IPS-15b (cell line): ENCODE measurements around the gene SLC26A9.

Experiments used
- H3K27me3 ChIP-seq: one replicate; pipeline ENCODE4 v1.6.1; 2013; ENCODE audit warnings: low read length; ENCODE audit not compliant: control insufficient read depth, insufficient read depth
- H3K36me3 ChIP-seq: one replicate; pipeline ENCODE4 v1.6.1; 2013; ENCODE audit warnings: low read length; ENCODE audit not compliant: control insufficient read depth, insufficient read depth
- H3K4me1 ChIP-seq: one replicate; pipeline ENCODE4 v1.6.1; 2013; ENCODE audit warnings: mild to moderate bottlenecking, low read length; ENCODE audit not compliant: control insufficient read depth, insufficient read depth
- H3K4me3 ChIP-seq: one replicate; pipeline ENCODE4 v1.5.1; 2013; ENCODE audit warnings: low read depth, low read length
- H3K9ac ChIP-seq: one replicate; pipeline ENCODE4 v1.6.1; 2013; ENCODE audit warnings: low read depth, mild to moderate bottlenecking, low read length
- H3K9me3 ChIP-seq: one replicate; pipeline ENCODE4 v1.6.1; 2013; ENCODE audit warnings: mild to moderate bottlenecking, low read length; ENCODE audit not compliant: control insufficient read depth, insufficient read depth

SLC26A9 gene

DNA sequence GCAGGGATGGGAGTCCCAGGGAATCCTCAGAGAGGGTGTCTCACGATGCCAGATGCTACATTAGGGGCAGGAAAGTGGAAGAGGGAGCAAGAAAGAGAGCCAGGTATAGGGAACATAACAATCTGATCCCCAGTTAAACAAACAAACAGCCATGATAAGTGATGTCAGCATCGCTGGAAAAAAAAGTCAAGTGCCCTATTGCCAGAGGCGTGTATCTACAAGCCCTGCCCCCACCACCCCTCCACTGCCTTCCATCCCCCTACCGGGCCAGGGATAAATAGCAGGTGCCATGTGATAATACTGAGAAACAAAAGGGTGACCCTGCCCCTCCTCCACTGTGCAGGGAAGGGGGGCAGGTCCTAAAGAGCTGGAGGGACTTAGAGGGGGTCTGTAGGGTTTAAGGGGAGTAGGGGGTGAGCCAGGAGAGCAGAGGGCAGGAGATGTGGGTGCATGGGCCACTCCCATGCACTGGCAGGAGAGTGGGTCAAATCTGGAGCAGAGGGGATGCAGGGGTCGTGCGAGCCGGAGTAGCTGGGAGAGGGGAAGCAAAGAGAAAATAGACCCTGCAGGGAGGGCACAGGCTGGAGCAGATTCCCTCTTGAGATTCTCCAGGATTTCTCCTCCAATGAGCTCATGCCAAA is 3.4 kb downstream of the SLC26A9 start:
- H3K36me3 ChIP-seq: no peaks in the 10 kb centered on the region
- peaks cover 9% of the 10 kb centered on the region for H3K27me3 ChIP-seq
- H3K4me3 ChIP-seq: no peak overlapping the region
- no peak overlapping the region for H3K9ac ChIP-seq
- H3K4me1 ChIP-seq: peaks cover 26% of the 10 kb centered on the region
- H3K9me3 ChIP-seq: no peaks in the 10 kb centered on the region

- no peak overlapping the region for H3K4me3 ChIP-seq
- H3K9me3 ChIP-seq: no peaks in the 10 kb centered on the region
- H3K9ac ChIP-seq: no peak overlapping the region
- H3K36me3 ChIP-seq: no peaks in the 10 kb centered on the region
- H3K4me1 ChIP-seq: peaks cover 27% of the 10 kb centered on the region
- peaks cover 9% of the 10 kb centered on the region for H3K27me3 ChIP-seq
These were observed 4.6 kb downstream of the SLC26A9 start for GRCh38 chr1:205938682-205939081.

DNA sequence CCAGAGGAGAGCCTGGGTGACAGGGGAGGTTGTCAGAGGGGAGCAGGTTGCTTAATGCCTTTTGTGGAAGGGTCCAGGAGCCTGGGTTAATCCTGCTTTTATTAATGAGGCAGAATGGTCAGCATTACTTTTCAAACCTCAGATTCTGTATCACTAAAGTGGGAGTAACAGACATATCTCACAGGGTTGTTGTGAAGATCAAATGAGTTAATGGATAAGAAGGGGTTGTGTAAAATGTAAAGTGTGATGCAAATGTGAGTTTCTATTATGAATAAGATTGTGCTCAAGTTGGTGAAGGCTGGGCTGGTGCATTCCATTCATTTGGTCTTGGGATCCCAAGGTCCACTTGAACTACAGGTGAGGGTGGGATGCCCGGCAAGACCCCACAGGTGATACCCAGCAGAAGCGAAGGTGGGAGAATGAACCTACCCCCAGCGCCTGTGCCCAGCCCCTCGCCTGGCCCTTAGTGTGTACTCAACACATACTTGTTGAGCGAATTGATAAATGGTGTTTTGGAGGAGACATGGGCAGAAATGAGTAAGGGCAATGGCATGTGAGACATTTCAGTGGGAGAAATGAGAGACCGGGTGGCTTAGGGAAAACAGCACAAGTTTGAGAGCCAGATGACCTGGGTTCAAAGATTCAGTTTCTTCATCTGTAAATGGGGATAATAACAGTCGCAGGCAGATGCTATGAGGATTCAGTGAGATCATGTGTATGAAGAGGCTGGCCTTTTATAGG is 6.2 kb downstream of the SLC26A9 start:
- peaks cover 27% of the 10 kb centered on the region for H3K4me1 ChIP-seq
- no peaks in the 10 kb centered on the region for H3K9me3 ChIP-seq
- peaks cover 9% of the 10 kb centered on the region for H3K27me3 ChIP-seq
- no peak overlapping the region for H3K9ac ChIP-seq
- H3K36me3 ChIP-seq: no peaks in the 10 kb centered on the region
- H3K4me3 ChIP-seq: no peak overlapping the region

DNA sequence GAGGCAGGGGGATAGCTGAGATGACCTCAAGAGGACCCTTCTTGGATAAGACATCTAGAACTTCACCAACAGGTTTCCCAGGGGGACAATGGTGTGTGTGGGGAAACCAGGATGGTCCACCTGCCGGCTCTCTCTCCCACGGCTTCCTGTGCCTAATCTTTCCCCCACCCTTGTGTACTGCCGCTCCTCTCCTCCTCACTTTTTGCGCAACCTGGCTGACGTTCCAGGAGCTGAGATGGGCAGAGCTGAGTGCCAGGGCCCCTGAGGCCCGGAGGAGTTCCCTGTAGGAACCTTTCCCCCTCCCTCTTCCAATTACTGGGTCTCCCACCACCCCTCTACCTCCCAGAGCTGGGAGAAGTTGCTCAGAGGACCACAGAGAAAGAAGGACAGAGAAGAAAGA is 6.9 kb downstream of the SLC26A9 start:
- no peak overlapping the region for H3K4me3 ChIP-seq
- no peaks in the 10 kb centered on the region for H3K36me3 ChIP-seq
- H3K9ac ChIP-seq: no peak overlapping the region
- peaks cover 9% of the 10 kb centered on the region for H3K27me3 ChIP-seq
- H3K4me1 ChIP-seq: peaks cover 27% of the 10 kb centered on the region
- no peaks in the 10 kb centered on the region for H3K9me3 ChIP-seq

DNA sequence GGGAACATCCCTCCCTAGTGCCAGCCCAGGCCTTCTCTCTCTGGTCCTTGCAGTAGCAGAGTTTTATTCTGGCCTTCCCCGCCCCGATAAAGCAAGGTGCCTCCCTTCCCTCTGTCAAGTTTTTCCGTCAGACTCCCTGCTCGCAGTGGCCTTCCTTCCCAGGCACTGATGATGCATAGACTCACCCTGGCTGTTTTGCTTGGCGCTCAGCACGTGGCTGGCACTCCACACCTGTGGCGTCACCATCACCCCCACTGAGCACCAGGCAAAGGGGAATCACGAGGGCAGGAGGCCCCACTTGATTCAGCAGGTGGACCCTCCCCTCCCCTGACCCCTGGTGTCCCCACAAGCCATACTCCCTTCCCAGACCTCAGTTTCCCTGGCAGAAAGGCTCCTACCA is 7.4 kb downstream of the SLC26A9 start:
- no peaks in the 10 kb centered on the region for H3K36me3 ChIP-seq
- no peak overlapping the region for H3K4me3 ChIP-seq
- peaks cover 27% of the 10 kb centered on the region for H3K4me1 ChIP-seq
- H3K27me3 ChIP-seq: peaks cover 9% of the 10 kb centered on the region
- no peak overlapping the region for H3K9ac ChIP-seq
- no peaks in the 10 kb centered on the region for H3K9me3 ChIP-seq

DNA sequence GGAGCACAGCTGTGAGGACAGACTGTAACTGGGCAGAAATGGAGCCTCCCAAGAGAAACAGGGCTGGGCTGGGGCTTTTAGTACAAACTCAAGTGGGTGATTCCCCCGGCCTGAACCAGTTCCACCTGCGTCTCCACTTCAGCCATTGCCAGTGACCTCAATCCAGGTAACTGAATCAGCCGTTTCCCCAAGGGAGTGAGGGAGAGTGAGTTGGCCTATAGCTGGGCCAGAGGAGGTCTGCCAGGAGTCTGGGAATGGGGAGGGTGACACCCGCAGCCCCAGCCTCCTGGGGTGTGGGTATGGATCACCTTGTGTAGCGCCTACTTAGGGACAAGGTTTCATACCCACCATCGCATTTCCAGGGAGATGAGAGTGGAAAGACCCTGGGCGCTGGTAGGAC is 8.5 kb downstream of the SLC26A9 start:
- Histone ChIP-seq H3K4me3 (no peak overlapping the region), H3K36me3 (no peaks in the 10 kb centered on the region), H3K4me1 (peaks cover 17% of the 10 kb centered on the region), H3K9me3 (no peaks in the 10 kb centered on the region), H3K27me3 (peaks cover 9% of the 10 kb centered on the region), H3K9ac (no peak overlapping the region)

DNA sequence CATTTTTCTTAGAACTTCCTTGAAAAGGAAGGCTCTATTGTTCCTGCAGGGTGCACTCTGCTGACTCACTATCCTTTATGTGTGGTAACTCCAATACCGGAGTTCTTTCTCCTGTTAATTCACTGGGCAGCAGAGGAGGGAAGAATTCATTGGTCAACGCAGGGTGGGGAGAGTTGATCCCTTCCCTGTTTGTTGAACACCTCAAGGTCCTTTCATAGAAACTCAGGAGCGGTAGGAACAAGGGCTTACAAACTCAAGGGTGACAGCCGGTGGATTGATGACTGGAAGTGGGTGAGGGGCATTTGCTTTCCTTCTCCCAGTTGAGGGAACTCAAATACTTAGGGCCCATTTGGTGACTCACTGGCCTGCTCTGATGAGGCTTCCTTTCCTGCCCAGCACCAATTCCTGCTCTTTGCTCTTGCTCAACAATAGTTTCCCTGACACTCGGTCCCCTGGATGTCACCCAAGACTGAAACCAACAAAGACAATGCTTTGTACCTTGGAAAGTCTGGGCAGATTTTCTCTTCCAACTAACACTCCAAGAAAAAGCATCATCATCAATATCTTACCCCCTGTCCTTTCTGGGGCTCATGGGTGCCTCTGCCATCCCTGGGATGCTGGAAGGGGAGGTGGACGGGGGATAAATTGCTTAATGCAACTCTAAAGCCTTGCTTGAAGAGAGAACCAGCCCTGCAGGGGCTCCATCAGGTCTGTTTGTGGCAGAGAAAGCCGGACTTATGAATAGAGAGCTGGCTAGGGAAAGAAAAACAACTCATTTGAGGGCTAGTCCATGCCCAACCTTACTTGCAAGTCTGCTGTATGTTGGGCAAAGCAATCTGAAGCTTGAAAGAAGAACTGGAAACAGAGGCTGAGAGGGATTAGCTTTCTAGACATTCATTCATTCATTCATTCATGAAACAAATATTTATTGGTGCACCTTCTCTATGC is 9.3 kb downstream of the SLC26A9 start:
- Histone ChIP-seq H3K27me3 (peaks cover 5% of the 10 kb centered on the region), H3K4me3 (no peak overlapping the region), H3K9me3 (no peaks in the 10 kb centered on the region), H3K9ac (no peak overlapping the region), H3K36me3 (no peaks in the 10 kb centered on the region), H3K4me1 (peaks cover 9% of the 10 kb centered on the region)

DNA sequence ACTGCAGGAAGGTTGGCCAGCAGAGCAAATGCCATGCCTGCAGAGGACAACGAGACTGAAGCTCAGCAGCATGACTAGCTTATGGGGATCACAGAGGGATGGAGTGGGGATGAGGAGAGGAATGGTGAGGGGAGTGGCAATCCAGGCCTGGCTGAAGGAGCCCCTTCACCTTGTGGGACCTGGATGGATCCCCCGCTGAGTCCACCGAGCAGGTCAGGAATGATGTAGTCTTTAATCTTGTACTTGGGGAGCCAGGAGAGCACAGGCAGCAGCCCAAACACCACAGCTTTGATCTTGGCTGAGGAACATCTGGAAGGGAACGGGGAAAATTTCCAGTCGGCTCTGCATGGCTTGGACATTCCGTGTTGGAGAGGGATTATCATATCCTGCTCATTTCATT is 10.5 kb downstream of the SLC26A9 start:
- Histone ChIP-seq H3K27me3 (no peaks in the 10 kb centered on the region), H3K36me3 (no peaks in the 10 kb centered on the region), H3K4me3 (no peak overlapping the region), H3K9ac (no peak overlapping the region), H3K9me3 (no peaks in the 10 kb centered on the region), H3K4me1 (peaks cover 6% of the 10 kb centered on the region)

GRCh38 chr1:205930799-205931281 is 12.4 kb downstream of the SLC26A9 start:
- H3K9ac ChIP-seq: no peak overlapping the region
- H3K4me1 ChIP-seq: peaks cover 6% of the 10 kb centered on the region
- H3K9me3 ChIP-seq: no peaks in the 10 kb centered on the region

GRCh38 chr1:205930195-205930577 is 13.1 kb downstream of the SLC26A9 start:
- H3K4me1 ChIP-seq: peaks cover 6% of the 10 kb centered on the region
- H3K36me3 ChIP-seq: no peaks in the 10 kb centered on the region
- H3K27me3 ChIP-seq: no peaks in the 10 kb centered on the region
- H3K9me3 ChIP-seq: no peaks in the 10 kb centered on the region
- H3K9ac ChIP-seq: no peak overlapping the region
- no peak overlapping the region for H3K4me3 ChIP-seq

More at GRCh38 chr1:205930799-205931281, 12.4 kb downstream of the SLC26A9 start:
- Histone ChIP-seq H3K4me3 (no peak overlapping the region), H3K27me3 (no peaks in the 10 kb centered on the region), H3K36me3 (no peaks in the 10 kb centered on the region)

- H3K36me3 ChIP-seq: no peaks in the 10 kb centered on the region
- H3K9ac ChIP-seq: no peak overlapping the region
- H3K27me3 ChIP-seq: no peaks in the 10 kb centered on the region
- H3K9me3 ChIP-seq: no peaks in the 10 kb centered on the region
- no peak overlapping the region for H3K4me3 ChIP-seq
- H3K4me1 ChIP-seq: peaks cover 6% of the 10 kb centered on the region
These were observed 13.6 kb downstream of the SLC26A9 start for GRCh38 chr1:205929496-205930194.
